ENCODE results near the gene MYO5A.

The MYO5A gene

DNA sequence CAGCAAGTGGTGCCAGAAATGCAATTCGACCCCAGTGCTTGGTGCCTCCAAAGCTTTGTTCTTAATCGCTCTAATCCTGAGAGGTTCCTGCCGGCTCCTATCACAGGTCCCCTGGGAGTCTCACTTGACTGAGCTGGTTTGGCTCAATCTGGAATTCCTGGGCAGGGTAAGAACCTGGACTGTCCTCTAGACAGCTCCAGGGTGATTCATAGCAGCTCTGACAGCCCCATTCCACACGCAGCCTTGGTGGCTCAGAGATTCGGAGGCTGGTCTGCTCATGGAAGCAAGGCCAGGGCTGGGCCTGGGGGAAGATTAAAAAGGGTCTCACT, 271.0 kb downstream of the MYO5A start:
- TF ChIP-seq, protein P1, sequence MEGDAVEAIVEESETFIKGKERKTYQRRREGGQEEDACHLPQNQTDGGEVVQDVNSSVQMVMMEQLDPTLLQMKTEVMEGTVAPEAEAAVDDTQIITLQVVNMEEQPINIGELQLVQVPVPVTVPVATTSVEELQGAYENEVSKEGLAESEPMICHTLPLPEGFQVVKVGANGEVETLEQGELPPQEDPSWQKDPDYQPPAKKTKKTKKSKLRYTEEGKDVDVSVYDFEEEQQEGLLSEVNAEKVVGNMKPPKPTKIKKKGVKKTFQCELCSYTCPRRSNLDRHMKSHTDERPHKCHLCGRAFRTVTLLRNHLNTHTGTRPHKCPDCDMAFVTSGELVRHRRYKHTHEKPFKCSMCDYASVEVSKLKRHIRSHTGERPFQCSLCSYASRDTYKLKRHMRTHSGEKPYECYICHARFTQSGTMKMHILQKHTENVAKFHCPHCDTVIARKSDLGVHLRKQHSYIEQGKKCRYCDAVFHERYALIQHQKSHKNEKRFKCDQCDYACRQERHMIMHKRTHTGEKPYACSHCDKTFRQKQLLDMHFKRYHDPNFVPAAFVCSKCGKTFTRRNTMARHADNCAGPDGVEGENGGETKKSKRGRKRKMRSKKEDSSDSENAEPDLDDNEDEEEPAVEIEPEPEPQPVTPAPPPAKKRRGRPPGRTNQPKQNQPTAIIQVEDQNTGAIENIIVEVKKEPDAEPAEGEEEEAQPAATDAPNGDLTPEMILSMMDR (conservative IDR thresholded peaks at IDR 0.05), result no peak
- TF ChIP-seq ZFX (IDR thresholded peaks at IDR 0.05), result no peak
- H3K27ac ChIP-seq, result no peak overlapping the region

All from C4-2B (cell line).